Natural killer cell treated with Interleukin-12 subunit alpha and Interleukin-12 subunit beta and Interleukin-15 and Interleukin-18, amount 100 ng/mL, for 72 hours (primary cell): ENCODE results near the gene RPL26. TPM values are rescaled to one million over a fixed set of nuclear protein-coding genes. Genes with fewer than 3 reads are reported as not detected.
A peak's percentile ranks its signal among the peaks of the same experiment; 100 is the strongest.
"Not testable (repeated sequence)": the region's sequence is repeated elsewhere in the genome, so short reads cannot be mapped to it uniquely, and the experiment has no call there.

Source experiments
- ATAC-seq, 2 donors: fragments of 150-1000 bp; cut with Tn5 transposase in 1 of 2; sonication (Bioruptor Pico), chemical (Tn5 transposase) in 1 of 2; 2 replicates each; pipeline ENCODE4 v1.10.0; 2021
- DNase-seq: peaks from one replicate; pipeline ENCODE4 v3.0.0; 2022; ENCODE audit warnings: low spot score
- H3K27ac Mint-ChIP-seq, 2 donors: 1 replicate in 1 of 2; 2 replicates in 1 of 2; pipeline ENCODE4 v1.8.0; 2022; ENCODE audit warnings: mixed read lengths in 2 of 2, mild to moderate bottlenecking in 1 of 2, moderate library complexity in 1 of 2
- H3K27me3 Mint-ChIP-seq, 2 donors: 1 replicate in 1 of 2; 2 replicates in 1 of 2; pipeline ENCODE4 v1.8.0; 2022; ENCODE audit warnings: mixed read lengths in 2 of 2
- H3K36me3 Mint-ChIP-seq: one replicate; pipeline ENCODE4 v1.8.0; 2022; ENCODE audit warnings: mixed read lengths
- H3K4me1 Mint-ChIP-seq, 2 donors: 1 replicate in 1 of 2; 2 replicates in 1 of 2; pipeline ENCODE4 v1.8.0; 2022; ENCODE audit warnings: low read depth in 2 of 2, mixed read lengths in 2 of 2, mild to moderate bottlenecking in 1 of 2
- H3K4me3 Mint-ChIP-seq: one replicate; pipeline ENCODE4 v1.8.0; 2022; ENCODE audit warnings: mixed read lengths
- H3K9me3 Mint-ChIP-seq: 2 replicates; pipeline ENCODE4 v1.8.0; 2022; ENCODE audit warnings: mixed read lengths
- total RNA-seq, 2 donors: library from RNA; stranded (reverse); gene quantifications; one replicate each; pipeline ENCODE4 v1.2.3, GENCODE V29; 2022

The RPL26 gene
- total RNA-seq, 2 donors from 2014 or later: 884 to 1,221 TPM

DNA sequence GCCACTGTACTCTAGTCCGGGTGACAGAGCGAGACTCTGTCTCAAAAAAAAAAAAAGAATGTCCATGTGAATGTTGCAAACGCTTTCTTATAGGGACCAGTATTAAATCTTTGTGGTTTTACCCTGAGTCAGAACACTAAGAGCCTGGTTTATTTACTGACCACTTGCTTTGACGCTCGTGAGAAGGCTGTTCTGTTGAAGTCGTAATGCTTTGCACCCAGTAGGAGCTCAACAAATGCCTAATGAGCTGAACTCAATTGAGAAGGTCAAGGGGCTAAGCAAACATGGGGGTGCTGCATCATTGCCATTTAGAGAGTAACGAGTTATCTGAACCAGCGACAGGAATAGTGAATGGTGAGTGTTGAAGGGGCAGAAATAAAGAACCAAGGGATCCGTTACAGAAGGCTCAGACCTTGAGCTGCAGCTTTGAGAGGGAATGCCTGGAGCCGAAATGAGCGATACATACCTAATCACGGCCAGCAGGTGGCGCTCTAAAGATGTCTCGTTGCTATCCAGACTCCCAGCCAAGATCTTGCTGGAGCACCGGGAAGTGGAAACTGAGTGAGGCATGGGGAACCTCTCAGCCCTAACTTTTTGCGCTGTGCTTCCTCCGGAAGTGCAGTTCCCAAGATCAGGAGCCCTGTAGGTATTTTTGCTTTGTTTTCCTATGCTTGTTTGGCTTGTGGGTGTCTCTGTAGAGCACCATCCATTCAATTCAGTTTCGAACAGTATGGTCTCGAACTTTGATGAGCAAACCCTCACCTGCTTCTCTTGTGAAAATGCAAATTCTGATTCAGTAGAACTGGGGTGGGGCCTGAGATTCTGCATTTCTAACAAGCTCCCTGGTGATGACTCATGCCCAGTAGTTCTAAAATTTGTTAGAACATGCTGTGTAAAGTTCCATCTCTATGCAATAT, 27.2 kb upstream of the RPL26 start:
- ATAC-seq (peak; percentile 69 to 79), DNase-seq (peak; percentile 77)
- no peaks in the 10 kb centered on the region for H3K36me3 Mint-ChIP-seq
- no peak overlapping the region for H3K4me3 Mint-ChIP-seq
- peaks cover 0 to 5% of the 10 kb centered on the region in 2 donors for H3K4me1 Mint-ChIP-seq
- no peaks in the 10 kb centered on the region for H3K9me3 Mint-ChIP-seq
- no peak overlapping the region for H3K27ac Mint-ChIP-seq
- peaks cover 6 to 16% of the 10 kb centered on the region in 2 donors for H3K27me3 Mint-ChIP-seq

- Mint-ChIP-seq H3K4me3 (no peak overlapping the region), H3K27me3 (peaks cover 0 to 16% of the 10 kb centered on the region in 2 donors), H3K36me3 (no peaks in the 10 kb centered on the region), H3K4me1 (peaks cover 0 to 5% of the 10 kb centered on the region in 2 donors), H3K9me3 (no peaks in the 10 kb centered on the region), H3K27ac (no peak overlapping the region)
- DNase-seq (no peak), ATAC-seq (no peak)
Measured at GRCh38 chr17:8408371-8408770, 25.4 kb upstream of the RPL26 start.

GRCh38 chr17:8406174-8406573, 23.2 kb upstream of the RPL26 start:
- no peaks in the 10 kb centered on the region for H3K36me3 Mint-ChIP-seq
- H3K4me3 Mint-ChIP-seq: no peak overlapping the region
- H3K4me1 Mint-ChIP-seq: peaks cover 0 to 5% of the 10 kb centered on the region in 2 donors
- H3K9me3 Mint-ChIP-seq: no peaks in the 10 kb centered on the region
- ATAC-seq (no peak), DNase-seq (no peak)
- H3K27me3 Mint-ChIP-seq: peaks cover 8 to 11% of the 10 kb centered on the region in 2 donors
- no peak overlapping the region for H3K27ac Mint-ChIP-seq

DNA sequence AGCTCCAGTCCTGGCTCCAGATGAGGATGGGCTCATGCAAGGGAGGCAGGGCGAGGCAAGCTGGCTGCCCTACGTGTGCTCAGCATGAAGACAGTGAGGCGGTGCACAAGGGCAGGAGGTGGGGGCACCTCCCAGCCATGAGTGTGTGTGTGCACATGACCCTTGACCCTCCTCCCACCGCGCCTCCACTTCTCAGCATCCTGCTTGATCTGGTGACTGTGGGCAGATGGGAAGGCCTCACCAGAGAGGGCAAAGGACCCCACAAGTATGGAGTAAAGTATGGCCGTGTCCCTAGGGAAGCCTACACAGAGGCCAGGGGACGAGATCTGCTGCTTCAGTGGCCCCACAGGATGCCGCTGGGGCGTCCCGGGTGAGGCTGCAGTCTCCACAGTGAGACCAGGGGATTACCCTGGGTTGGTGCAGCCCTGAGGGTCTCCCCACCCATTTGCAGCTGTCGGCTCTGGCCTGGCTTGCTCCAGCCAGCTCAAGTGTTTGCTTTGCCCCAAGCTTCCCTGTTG, 22.6 kb upstream of the RPL26 start:
- Mint-ChIP-seq H3K9me3 (no peaks in the 10 kb centered on the region), H3K4me1 (peaks cover 0 to 5% of the 10 kb centered on the region in 2 donors), H3K4me3 (no peak overlapping the region), H3K27me3 (peaks cover 13 to 14% of the 10 kb centered on the region in 2 donors), H3K36me3 (no peaks in the 10 kb centered on the region), H3K27ac (no peak overlapping the region)
- DNase-seq: no peak
- ATAC-seq: peak in 1 of 2 donors; percentile 9

DNA sequence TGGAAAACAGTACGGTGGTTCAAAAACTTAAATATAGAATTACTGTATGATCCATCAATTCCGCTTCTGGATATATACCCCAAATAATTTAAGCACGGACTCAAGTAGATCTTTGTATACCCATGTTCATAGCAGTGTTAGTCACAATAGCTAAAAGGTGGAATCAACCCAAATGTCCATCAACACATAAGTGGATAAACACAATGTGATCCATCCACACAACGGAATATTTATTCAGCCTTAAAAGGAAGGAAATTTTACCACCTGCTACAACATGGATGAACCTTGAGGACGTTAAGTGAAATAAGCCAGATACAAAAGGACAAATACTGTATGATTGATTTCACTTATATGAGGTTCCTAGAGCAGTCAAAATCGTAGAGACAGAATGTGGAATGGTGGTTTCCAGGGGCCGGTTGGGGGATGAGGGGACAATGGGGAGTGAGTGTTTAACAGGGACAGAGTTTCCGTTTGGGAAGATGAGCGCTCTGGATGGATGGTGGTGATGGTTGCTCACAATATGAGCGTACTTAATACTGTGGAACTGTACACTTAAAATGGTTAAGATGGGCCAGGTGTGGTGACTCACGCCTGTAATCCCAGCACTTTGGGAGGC, 20.0 kb upstream of the RPL26 start:
- H3K4me3 Mint-ChIP-seq: no peak overlapping the region
- H3K4me1 Mint-ChIP-seq: no peaks in the 10 kb centered on the region
- peaks cover 6 to 15% of the 10 kb centered on the region in 2 donors for H3K27me3 Mint-ChIP-seq
- ATAC-seq: no peak
- no peak for DNase-seq
- H3K27ac Mint-ChIP-seq: no peak overlapping the region
- H3K36me3 Mint-ChIP-seq: no peaks in the 10 kb centered on the region
- H3K9me3 Mint-ChIP-seq: no peaks in the 10 kb centered on the region

GRCh38 chr17:8401107-8401506, 18.1 kb upstream of the RPL26 start:
- H3K4me1 Mint-ChIP-seq: no peaks in the 10 kb centered on the region
- no peaks in the 10 kb centered on the region for H3K36me3 Mint-ChIP-seq
- ATAC-seq: no peak
- no peak overlapping the region for H3K27ac Mint-ChIP-seq
- peaks cover 16 to 24% of the 10 kb centered on the region in 2 donors for H3K27me3 Mint-ChIP-seq
- DNase-seq: no peak
- no peaks in the 10 kb centered on the region for H3K9me3 Mint-ChIP-seq
- no peak overlapping the region for H3K4me3 Mint-ChIP-seq

- peaks cover 1 to 2% of the 10 kb centered on the region in 2 donors for H3K4me1 Mint-ChIP-seq
- H3K36me3 Mint-ChIP-seq: no peaks in the 10 kb centered on the region
- ATAC-seq (no peak), DNase-seq (no peak)
- H3K27me3 Mint-ChIP-seq: peaks cover 18 to 31% of the 10 kb centered on the region in 2 donors
- H3K9me3 Mint-ChIP-seq: no peaks in the 10 kb centered on the region
- H3K27ac Mint-ChIP-seq: no peak overlapping the region
- H3K4me3 Mint-ChIP-seq: no peak overlapping the region
Measured at GRCh38 chr17:8398980-8399379, 16.0 kb upstream of the RPL26 start.

GRCh38 chr17:8397636-8398035, 14.6 kb upstream of the RPL26 start, which contains the start of gene RNF222:
Gene RNF222, minus strand, starts transcription at chr17:8397827. Its CDS starts 4,366 bp downstream, at chr17:8393461.
- no peak within 1 kb of the TSS for H3K4me3 Mint-ChIP-seq
- no peaks in the 10 kb centered on the region for H3K36me3 Mint-ChIP-seq
- peaks cover 7 to 10% of the 10 kb centered on the region in 2 donors for H3K4me1 Mint-ChIP-seq
- H3K9me3 Mint-ChIP-seq: no peaks in the 10 kb centered on the region
- no peak within 1 kb of the TSS for H3K27ac Mint-ChIP-seq
- ATAC-seq: no peak
- peaks cover 18 to 31% of the 10 kb centered on the region in 2 donors for H3K27me3 Mint-ChIP-seq
- DNase-seq: no peak

- not testable (repeated sequence) for DNase-seq
- peaks cover 14 to 17% of the 10 kb centered on the region in 2 donors for H3K27me3 Mint-ChIP-seq
Measured at GRCh38 chr17:8394497-8394896, 11.5 kb upstream of the RPL26 start.

GRCh38 chr17:8393470-8394231, 10.7 kb upstream of the RPL26 start:
- Mint-ChIP-seq H3K36me3 (no peaks in the 10 kb centered on the region), H3K4me1 (peaks cover 16 to 20% of the 10 kb centered on the region in 2 donors), H3K9me3 (no peaks in the 10 kb centered on the region), H3K27me3 (peaks cover 14 to 17% of the 10 kb centered on the region in 2 donors), H3K27ac (peak overlapping the region; percentile 39 to 85), H3K4me3 (no peak overlapping the region)
- no peak for DNase-seq
- peak; percentile 80 to 81 for ATAC-seq

More at GRCh38 chr17:8394497-8394896, 11.5 kb upstream of the RPL26 start:
- peaks cover 12 to 13% of the 10 kb centered on the region in 2 donors for H3K4me1 Mint-ChIP-seq
- H3K27ac Mint-ChIP-seq, H3K4me3 Mint-ChIP-seq, H3K36me3 Mint-ChIP-seq, H3K9me3 Mint-ChIP-seq, ATAC-seq: not testable (repeated sequence)

DNA sequence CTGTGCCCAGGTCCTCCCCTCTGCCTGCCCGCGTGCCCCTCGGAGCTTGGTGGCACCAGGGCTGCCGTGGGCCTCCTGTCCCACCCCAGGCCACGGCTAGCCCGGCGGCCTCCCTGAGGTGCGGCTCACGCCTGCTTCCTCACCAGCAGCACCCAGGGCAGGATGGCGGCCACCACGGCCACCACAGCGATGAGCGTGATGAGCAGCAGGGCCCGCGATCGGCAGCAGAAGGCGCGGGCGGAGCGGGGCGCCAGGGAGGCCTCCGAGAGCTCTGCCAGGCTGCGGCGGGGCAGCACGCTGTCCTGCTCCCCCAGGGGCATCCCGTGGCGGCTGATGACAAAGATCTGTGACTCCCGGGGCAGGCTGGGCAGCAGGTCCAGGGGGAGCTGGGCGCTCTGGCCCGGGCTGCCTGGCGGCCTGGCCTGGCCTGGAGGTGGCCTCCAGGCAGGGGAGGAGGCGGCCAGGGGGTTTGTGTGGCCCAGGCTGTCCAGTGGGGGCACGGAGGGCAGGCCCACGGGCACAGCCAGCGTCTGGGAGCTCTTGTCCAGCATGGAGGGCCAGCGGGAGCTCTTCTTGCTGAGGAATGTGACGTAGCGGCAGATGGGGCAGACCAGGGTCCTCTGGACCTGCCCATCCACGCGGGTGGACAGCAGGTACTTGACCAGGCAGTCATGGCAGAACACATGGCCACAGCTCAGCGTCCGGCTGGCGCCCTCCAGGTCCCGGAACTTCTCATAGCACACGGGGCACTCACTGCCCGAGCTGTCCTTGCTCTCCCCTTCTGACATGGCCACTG, 9.9 kb upstream of the RPL26 start:
- ATAC-seq: no peak
- H3K27ac Mint-ChIP-seq: peak overlapping the region in 1 of 2 donors; percentile 85
- H3K4me3 Mint-ChIP-seq: no peak overlapping the region
- peaks cover 23 to 26% of the 10 kb centered on the region in 2 donors for H3K4me1 Mint-ChIP-seq
- no peak for DNase-seq
- no peaks in the 10 kb centered on the region for H3K9me3 Mint-ChIP-seq
- H3K27me3 Mint-ChIP-seq: peaks cover 11 to 17% of the 10 kb centered on the region in 2 donors
- H3K36me3 Mint-ChIP-seq: no peaks in the 10 kb centered on the region

DNA sequence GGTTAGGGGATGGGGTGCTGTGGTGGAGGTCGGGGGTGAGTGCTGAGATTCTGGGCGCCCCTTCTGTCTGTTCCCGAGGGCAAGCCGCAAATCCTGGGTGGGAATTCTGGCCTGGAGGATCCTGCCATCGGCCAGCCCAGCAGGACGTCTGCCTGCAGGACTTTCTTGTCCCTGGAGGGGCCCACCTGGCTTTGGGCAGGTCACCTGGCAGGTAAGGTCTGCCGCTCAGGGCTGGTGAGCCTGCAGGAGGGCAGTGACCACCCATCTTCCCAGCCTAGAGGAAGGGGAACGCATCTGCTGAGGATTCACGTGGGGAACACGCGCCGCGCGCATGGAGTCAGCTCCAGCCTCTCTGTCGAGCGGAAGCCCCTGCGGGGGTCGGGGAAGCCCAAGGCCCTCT, 9.3 kb upstream of the RPL26 start:
- Mint-ChIP-seq H3K27me3 (peaks cover 8 to 11% of the 10 kb centered on the region in 2 donors), H3K27ac (no peak overlapping the region), H3K4me1 (peaks cover 29 to 32% of the 10 kb centered on the region in 2 donors), H3K9me3 (no peaks in the 10 kb centered on the region), H3K36me3 (no peaks in the 10 kb centered on the region), H3K4me3 (no peak overlapping the region)
- ATAC-seq: no peak
- no peak for DNase-seq

- Mint-ChIP-seq H3K27ac (no peak overlapping the region), H3K4me3 (no peak overlapping the region), H3K4me1 (peaks cover 30 to 34% of the 10 kb centered on the region in 2 donors), H3K36me3 (no peaks in the 10 kb centered on the region), H3K27me3 (peaks cover 7 to 10% of the 10 kb centered on the region in 2 donors), H3K9me3 (no peaks in the 10 kb centered on the region)
- DNase-seq (no peak), ATAC-seq (no peak)
Measured at GRCh38 chr17:8391711-8392110, 8.7 kb upstream of the RPL26 start.
